MCF 10A (cell line): ENCODE data around the gene RFXANK. TPM values are rescaled to one million over a fixed set of nuclear protein-coding genes. Genes with fewer than 3 reads are reported as not detected.

Experiments used
- BruUV-seq: library from RNA; stranded (reverse); fragments of 400-500 nt; replicated peaks from 2 replicates; lab custom pipeline; 2021; lab: Mats Ljungman, UMichigan
- CTCF ChIA-PET: fragments of 300-600 bp; sonication (Branson Sonifier 250); formaldehyde crosslinking; extraction: SDS; loops from one replicate; lab custom pipeline; 2021; ENCODE audit warnings: antibody characterized with exemption, inconsistent platforms; lab: Yijun Ruan, JAX
- POLR2A ChIA-PET: fragments of 300-600, 350-650 bp; sonication (Branson Sonifier 250); formaldehyde crosslinking; extraction: SDS; loops from one replicate; lab custom pipeline; 2020; ENCODE audit warnings: antibody characterized with exemption, inconsistent platforms; lab: Yijun Ruan, JAX
- DNase-seq: peaks from one replicate; pipeline ENCODE4 v3.0.0-alpha.2; 2018; ENCODE audit not compliant: unreplicated experiment
- H3K27ac Mint-ChIP-seq: one replicate; pipeline ENCODE4 v1.8.0; 2022; ENCODE audit warnings: mild to moderate bottlenecking, low read depth, mixed read lengths; ENCODE audit not compliant: unreplicated experiment
- H3K27me3 Mint-ChIP-seq: one replicate; pipeline ENCODE4 v1.8.0; 2022; ENCODE audit warnings: mixed read lengths; ENCODE audit not compliant: insufficient read depth, unreplicated experiment
- H3K36me3 Mint-ChIP-seq: one replicate; pipeline ENCODE4 v1.8.0; 2022; ENCODE audit warnings: mild to moderate bottlenecking, moderate library complexity, mixed read lengths; ENCODE audit not compliant: insufficient read depth, unreplicated experiment
- H3K4me1 Mint-ChIP-seq: one replicate; pipeline ENCODE4 v1.8.0; 2022; ENCODE audit warnings: mixed read lengths; ENCODE audit not compliant: insufficient read depth, unreplicated experiment
- H3K4me3 Mint-ChIP-seq: one replicate; pipeline ENCODE4 v1.8.0; 2022; ENCODE audit warnings: mild to moderate bottlenecking, moderate library complexity, mixed read lengths; ENCODE audit not compliant: unreplicated experiment
- H3K9me3 Mint-ChIP-seq: one replicate; pipeline ENCODE4 v1.8.0; 2022; ENCODE audit warnings: mixed read lengths; ENCODE audit not compliant: unreplicated experiment
- intact Hi-C: fragments of 100-400 bp; cut with micrococcal nuclease; formaldehyde crosslinking; loops from 2 replicates; pipeline ENCODE4 v1.14.1; 2022
- total RNA-seq: library from RNA; stranded (reverse); gene quantifications from 2 replicates; pipeline ENCODE4 v1.2.3, GENCODE V29; 2022
- TF ChIP-seq, protein P1 (sequence below): fragments of 200-600 bp; IDR thresholded peaks from one replicate; pipeline ENCODE4 v1.8.0; 2022; ENCODE audit warnings: antibody characterized with exemption, mild to moderate bottlenecking; ENCODE audit not compliant: unreplicated experiment

Gene RFXANK
- total RNA-seq, 1 experiment from 2014 or later, result 118 TPM

- Mint-ChIP-seq H3K9me3 (no peaks in the 10 kb centered on the region), H3K27ac (no peak overlapping the region), H3K4me1 (no peaks in the 10 kb centered on the region), H3K36me3 (peaks cover 6% of the 10 kb centered on the region), H3K27me3 (no peaks in the 10 kb centered on the region), H3K4me3 (no peak overlapping the region)
- DNase-seq, result no peak
- no TSS peak for BruUV-seq
- ChIA-PET CTCF (interaction anchor here (0.5 to 2.0 kb wide), 4 partner anchors 8 to 212 kb away, joined by 3 to 7 read pairs (median 4); no protein-coding TSS in a partner anchor), POLR2A (interaction anchor here (1.2 kb wide), 1 partner anchor 42 kb away, joined by 3 read pairs; the partner anchor contains the start of genes BORCS8 and RFXANK)
- intact Hi-C loops, result no loop called here
- TF ChIP-seq, protein P1, sequence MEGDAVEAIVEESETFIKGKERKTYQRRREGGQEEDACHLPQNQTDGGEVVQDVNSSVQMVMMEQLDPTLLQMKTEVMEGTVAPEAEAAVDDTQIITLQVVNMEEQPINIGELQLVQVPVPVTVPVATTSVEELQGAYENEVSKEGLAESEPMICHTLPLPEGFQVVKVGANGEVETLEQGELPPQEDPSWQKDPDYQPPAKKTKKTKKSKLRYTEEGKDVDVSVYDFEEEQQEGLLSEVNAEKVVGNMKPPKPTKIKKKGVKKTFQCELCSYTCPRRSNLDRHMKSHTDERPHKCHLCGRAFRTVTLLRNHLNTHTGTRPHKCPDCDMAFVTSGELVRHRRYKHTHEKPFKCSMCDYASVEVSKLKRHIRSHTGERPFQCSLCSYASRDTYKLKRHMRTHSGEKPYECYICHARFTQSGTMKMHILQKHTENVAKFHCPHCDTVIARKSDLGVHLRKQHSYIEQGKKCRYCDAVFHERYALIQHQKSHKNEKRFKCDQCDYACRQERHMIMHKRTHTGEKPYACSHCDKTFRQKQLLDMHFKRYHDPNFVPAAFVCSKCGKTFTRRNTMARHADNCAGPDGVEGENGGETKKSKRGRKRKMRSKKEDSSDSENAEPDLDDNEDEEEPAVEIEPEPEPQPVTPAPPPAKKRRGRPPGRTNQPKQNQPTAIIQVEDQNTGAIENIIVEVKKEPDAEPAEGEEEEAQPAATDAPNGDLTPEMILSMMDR, result no peak
Observed at GRCh38 chr19:19149435-19149834, 42.6 kb upstream of the RFXANK start.

DNA sequence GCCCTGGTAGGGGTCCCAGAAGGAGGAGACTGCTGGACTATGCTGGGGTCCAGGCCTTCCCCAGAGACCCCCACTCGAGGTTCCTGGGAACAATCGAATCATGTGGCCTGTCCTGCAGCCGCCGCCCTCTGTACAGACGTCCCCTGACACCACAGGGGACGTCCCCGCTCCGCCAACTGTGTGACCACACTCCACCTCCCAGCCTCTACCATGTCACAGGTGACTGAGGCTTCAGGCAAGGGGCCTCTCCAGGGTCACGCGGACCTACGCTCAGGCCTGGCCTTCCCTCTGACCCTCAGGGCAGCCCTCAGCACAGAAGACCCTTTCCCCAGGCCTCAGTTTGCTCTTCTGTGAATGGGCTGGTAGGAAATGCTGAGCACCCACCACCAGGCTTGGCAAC lies 40.6 kb upstream of the RFXANK start:
- no peaks in the 10 kb centered on the region for H3K9me3 Mint-ChIP-seq
- no peak for DNase-seq
- CTCF ChIA-PET, result interaction anchor here (1.5 kb wide), 1 partner anchor 11 kb away, joined by 5 read pairs; no protein-coding TSS in a partner anchor
- POLR2A ChIA-PET, result no interaction called here
- no peak overlapping the region for H3K27ac Mint-ChIP-seq
- no peaks in the 10 kb centered on the region for H3K27me3 Mint-ChIP-seq
- H3K36me3 Mint-ChIP-seq, result peaks cover 6% of the 10 kb centered on the region
- TF ChIP-seq, protein P1, result no peak
- no TSS peak for BruUV-seq
- H3K4me1 Mint-ChIP-seq, result no peaks in the 10 kb centered on the region
- H3K4me3 Mint-ChIP-seq, result no peak overlapping the region
- intact Hi-C loops, result no loop called here

- TF ChIP-seq, protein P1, result no peak
- POLR2A ChIA-PET, result no interaction called here
- Mint-ChIP-seq H3K27me3 (no peaks in the 10 kb centered on the region), H3K27ac (no peak overlapping the region), H3K9me3 (no peaks in the 10 kb centered on the region), H3K36me3 (peaks cover 6% of the 10 kb centered on the region), H3K4me1 (no peaks in the 10 kb centered on the region), H3K4me3 (no peak overlapping the region)
- no peak for DNase-seq
- no TSS peak for BruUV-seq
- CTCF ChIA-PET, result interaction anchor here (0.7 to 1.5 kb wide), 4 partner anchors 12 to 331 kb away, joined by 3 to 5 read pairs (median 4); no protein-coding TSS in a partner anchor
- intact Hi-C loops, result no loop called here
Observed at GRCh38 chr19:19152668-19153384, 39.2 kb upstream of the RFXANK start.

DNA sequence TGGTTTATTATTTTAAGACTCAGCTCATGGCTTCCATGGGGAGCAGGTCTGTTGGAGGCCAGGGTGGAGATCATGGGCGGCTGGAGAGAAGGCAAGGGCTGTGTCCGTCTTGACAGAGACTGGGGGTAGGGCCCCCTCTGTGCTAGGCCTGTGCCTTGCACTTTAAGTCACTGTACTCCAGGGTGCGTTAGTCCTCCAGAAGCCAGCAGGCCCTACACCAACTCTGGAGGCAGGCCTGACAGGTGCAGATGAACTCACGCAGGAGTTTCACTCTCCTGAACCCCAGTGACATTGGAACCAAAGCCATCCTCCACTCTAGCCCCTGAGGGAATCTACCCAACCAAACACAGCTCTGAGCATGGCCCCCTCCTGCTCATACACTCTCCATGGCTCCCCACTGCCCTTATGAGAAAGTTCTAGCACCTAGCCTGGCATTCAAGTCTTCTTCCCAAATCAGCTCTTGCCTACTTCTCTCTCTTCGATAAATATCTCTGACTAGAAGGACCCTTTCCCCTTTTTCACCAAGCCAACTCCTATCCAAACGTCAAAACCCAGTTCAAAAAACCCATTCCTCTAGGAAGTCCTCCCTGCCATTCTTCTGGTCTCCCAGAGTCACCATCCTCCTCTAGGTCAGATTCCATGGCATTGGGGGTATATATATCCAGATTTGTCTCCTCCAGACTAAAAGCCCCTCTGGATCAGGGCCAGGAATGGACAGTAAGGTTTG lies 37.1 kb upstream of the RFXANK start:
- no peak for DNase-seq
- no peaks in the 10 kb centered on the region for H3K27me3 Mint-ChIP-seq
- peaks cover 8% of the 10 kb centered on the region for H3K36me3 Mint-ChIP-seq
- no peak overlapping the region for H3K27ac Mint-ChIP-seq
- no TSS peak for BruUV-seq
- CTCF ChIA-PET, result interaction anchor here (0.6 to 4.2 kb wide), 2 partner anchors 9 to 80 kb away, joined by 3 to 25 read pairs; no protein-coding TSS in a partner anchor
- H3K4me1 Mint-ChIP-seq, result no peaks in the 10 kb centered on the region
- no peak overlapping the region for H3K4me3 Mint-ChIP-seq
- POLR2A ChIA-PET, result interaction anchor here (0.6 kb wide), 1 partner anchor 86 kb away, joined by 3 read pairs; no protein-coding TSS in a partner anchor
- intact Hi-C loops, result no loop called here
- TF ChIP-seq, protein P1, result no peak
- H3K9me3 Mint-ChIP-seq, result no peaks in the 10 kb centered on the region
